ENCODE measurements around the gene GNG12. TPM values are rescaled to one million over a fixed set of nuclear protein-coding genes. Genes with fewer than 3 reads are reported as not detected.

The GNG12 gene
- total and polyA plus RNA-seq, 3 experiments from 2014 or later, result 0.71 to 0.77 TPM; not detected in 1

- ChIA-PET POLR2A (no interaction called here), CTCF (no interaction called here)
- H3K9me3 ChIP-seq (ENCODE audit: low read length), result no peaks in the 10 kb centered on the region
- no peaks in the 10 kb centered on the region for H3K4me1 Mint-ChIP-seq
- no peaks in the 10 kb centered on the region for H3K9me3 Mint-ChIP-seq
- H3K4me3 Mint-ChIP-seq, result no peak overlapping the region
- H3K4me1 ChIP-seq (ENCODE audit: insufficient read depth, low read length), result no peaks in the 10 kb centered on the region
- peaks cover 0 to 2% of the 10 kb centered on the region in 2 donors for H3K27me3 Mint-ChIP-seq
- no peak for DNase-seq
- H3K27me3 ChIP-seq (ENCODE audit: insufficient read depth, low read length, poor library complexity, severe bottlenecking), result no peaks in the 10 kb centered on the region
- peak overlapping the region in 1 of 8 donors; percentile 64 for H3K27ac Mint-ChIP-seq
- H3K27ac ChIP-seq (ENCODE audit: low read depth, low read length), result no peak overlapping the region
- no peaks in the 10 kb centered on the region for H3K36me3 ChIP-seq (ENCODE audit: insufficient read depth, low read length)
- H3K36me3 Mint-ChIP-seq, result no peaks in the 10 kb centered on the region
- H3K4me3 ChIP-seq (ENCODE audit: low read length), result no peak overlapping the region
These were observed 47.2 kb downstream of the GNG12 start for GRCh38 chr1:67785847-67786753.

- Histone ChIP-seq H3K4me3 (ENCODE audit: low read length) (no peak overlapping the region), H3K27me3 (ENCODE audit: insufficient read depth, low read length, poor library complexity, severe bottlenecking) (no peaks in the 10 kb centered on the region), H3K4me1 (ENCODE audit: insufficient read depth, low read length) (no peaks in the 10 kb centered on the region), H3K9me3 (ENCODE audit: low read length) (no peaks in the 10 kb centered on the region), H3K36me3 (ENCODE audit: insufficient read depth, low read length) (no peaks in the 10 kb centered on the region), H3K27ac (ENCODE audit: low read depth, low read length) (no peak overlapping the region)
- peaks cover 0 to 2% of the 10 kb centered on the region in 2 donors for H3K27me3 Mint-ChIP-seq
- ChIA-PET POLR2A (no interaction called here), CTCF (no interaction called here)
- H3K27ac Mint-ChIP-seq, result no peak overlapping the region
- H3K4me1 Mint-ChIP-seq, result no peaks in the 10 kb centered on the region
- no peak for DNase-seq
- no peaks in the 10 kb centered on the region for H3K9me3 Mint-ChIP-seq
- no peaks in the 10 kb centered on the region for H3K36me3 Mint-ChIP-seq
- no peak overlapping the region for H3K4me3 Mint-ChIP-seq
These were observed 48.6 kb downstream of the GNG12 start for GRCh38 chr1:67784545-67785186.

GRCh38 chr1:67780637-67781036, 52.6 kb downstream of the GNG12 start:
- H3K27me3 ChIP-seq (ENCODE audit: insufficient read depth, low read length, poor library complexity, severe bottlenecking), result no peaks in the 10 kb centered on the region
- DNase-seq, result no peak
- H3K4me1 ChIP-seq (ENCODE audit: insufficient read depth, low read length), result no peaks in the 10 kb centered on the region
- POLR2A ChIA-PET, result interaction anchor here (0.5 kb wide), 1 partner anchor 14 kb away, joined by 3 read pairs; no protein-coding TSS in a partner anchor
- Mint-ChIP-seq H3K27me3 (peaks cover 7% of the 10 kb centered on the region in 2 donors), H3K36me3 (no peaks in the 10 kb centered on the region), H3K4me1 (no peaks in the 10 kb centered on the region), H3K27ac (no peak overlapping the region), H3K9me3 (no peaks in the 10 kb centered on the region), H3K4me3 (no peak overlapping the region)
- no peaks in the 10 kb centered on the region for H3K9me3 ChIP-seq (ENCODE audit: low read length)
- CTCF ChIA-PET, result no interaction called here
- H3K27ac ChIP-seq (ENCODE audit: low read depth, low read length), result no peak overlapping the region
- H3K36me3 ChIP-seq (ENCODE audit: insufficient read depth, low read length), result no peaks in the 10 kb centered on the region
- H3K4me3 ChIP-seq (ENCODE audit: low read length), result no peak overlapping the region

GRCh38 chr1:67777440-67777839, 55.8 kb downstream of the GNG12 start:
- peaks cover 11 to 18% of the 10 kb centered on the region in 2 donors for H3K27me3 Mint-ChIP-seq
- no peaks in the 10 kb centered on the region for H3K4me1 Mint-ChIP-seq
- Histone ChIP-seq H3K27me3 (ENCODE audit: insufficient read depth, low read length, poor library complexity, severe bottlenecking) (no peaks in the 10 kb centered on the region), H3K4me1 (ENCODE audit: insufficient read depth, low read length) (no peaks in the 10 kb centered on the region), H3K27ac (ENCODE audit: low read depth, low read length) (no peak overlapping the region), H3K9me3 (ENCODE audit: low read length) (no peaks in the 10 kb centered on the region), H3K4me3 (ENCODE audit: low read length) (no peak overlapping the region), H3K36me3 (ENCODE audit: insufficient read depth, low read length) (no peaks in the 10 kb centered on the region)
- H3K27ac Mint-ChIP-seq, result no peak overlapping the region
- no peaks in the 10 kb centered on the region for H3K36me3 Mint-ChIP-seq
- H3K9me3 Mint-ChIP-seq, result no peaks in the 10 kb centered on the region
- ChIA-PET CTCF (interaction anchor here (0.9 kb wide), 1 partner anchor 11 kb away, joined by 3 read pairs; no protein-coding TSS in a partner anchor), POLR2A (no interaction called here)
- DNase-seq, result no peak
- H3K4me3 Mint-ChIP-seq, result no peak overlapping the region

GRCh38 chr1:67777016-67777415, 56.3 kb downstream of the GNG12 start:
- H3K27ac ChIP-seq (ENCODE audit: low read depth, low read length), result no peak overlapping the region
- Mint-ChIP-seq H3K4me1 (no peaks in the 10 kb centered on the region), H3K27ac (no peak overlapping the region), H3K9me3 (no peaks in the 10 kb centered on the region), H3K4me3 (no peak overlapping the region), H3K36me3 (no peaks in the 10 kb centered on the region), H3K27me3 (peaks cover 11 to 18% of the 10 kb centered on the region in 2 donors)
- H3K4me3 ChIP-seq (ENCODE audit: low read length), result no peak overlapping the region
- H3K4me1 ChIP-seq (ENCODE audit: insufficient read depth, low read length), result no peaks in the 10 kb centered on the region
- no peak for DNase-seq
- POLR2A ChIA-PET, result no interaction called here
- no peaks in the 10 kb centered on the region for H3K27me3 ChIP-seq (ENCODE audit: insufficient read depth, low read length, poor library complexity, severe bottlenecking)
- no peaks in the 10 kb centered on the region for H3K9me3 ChIP-seq (ENCODE audit: low read length)
- CTCF ChIA-PET, result interaction anchor here (0.9 kb wide), 1 partner anchor 11 kb away, joined by 3 read pairs; no protein-coding TSS in a partner anchor
- H3K36me3 ChIP-seq (ENCODE audit: insufficient read depth, low read length), result no peaks in the 10 kb centered on the region

GRCh38 chr1:67773462-67773861, 59.8 kb downstream of the GNG12 start:
- Mint-ChIP-seq H3K36me3 (no peaks in the 10 kb centered on the region), H3K27ac (no peak overlapping the region), H3K27me3 (peaks cover 15 to 41% of the 10 kb centered on the region in 2 donors), H3K9me3 (no peaks in the 10 kb centered on the region), H3K4me3 (no peak overlapping the region), H3K4me1 (no peaks in the 10 kb centered on the region)
- no peak for DNase-seq
- Histone ChIP-seq H3K36me3 (ENCODE audit: insufficient read depth, low read length) (no peaks in the 10 kb centered on the region), H3K27me3 (ENCODE audit: insufficient read depth, low read length, poor library complexity, severe bottlenecking) (no peaks in the 10 kb centered on the region), H3K27ac (ENCODE audit: low read depth, low read length) (no peak overlapping the region), H3K4me3 (ENCODE audit: low read length) (no peak overlapping the region), H3K4me1 (ENCODE audit: insufficient read depth, low read length) (no peaks in the 10 kb centered on the region), H3K9me3 (ENCODE audit: low read length) (no peaks in the 10 kb centered on the region)
- ChIA-PET POLR2A (no interaction called here), CTCF (interaction anchor here (2.2 kb wide), 1 partner anchor 14 kb away, joined by 6 read pairs; no protein-coding TSS in a partner anchor)

GRCh38 chr1:67771749-67772148, 61.5 kb downstream of the GNG12 start:
- Mint-ChIP-seq H3K4me3 (no peak overlapping the region), H3K27me3 (peaks cover 13 to 42% of the 10 kb centered on the region in 2 donors), H3K36me3 (no peaks in the 10 kb centered on the region), H3K9me3 (no peaks in the 10 kb centered on the region), H3K4me1 (no peaks in the 10 kb centered on the region), H3K27ac (no peak overlapping the region)
- Histone ChIP-seq H3K36me3 (ENCODE audit: insufficient read depth, low read length) (no peaks in the 10 kb centered on the region), H3K27me3 (ENCODE audit: insufficient read depth, low read length, poor library complexity, severe bottlenecking) (no peaks in the 10 kb centered on the region), H3K27ac (ENCODE audit: low read depth, low read length) (no peak overlapping the region), H3K4me1 (ENCODE audit: insufficient read depth, low read length) (no peaks in the 10 kb centered on the region), H3K4me3 (ENCODE audit: low read length) (no peak overlapping the region), H3K9me3 (ENCODE audit: low read length) (no peaks in the 10 kb centered on the region)
- DNase-seq, result no peak
- POLR2A ChIA-PET, result no interaction called here
- CTCF ChIA-PET, result no interaction called here

- H3K27me3 ChIP-seq (ENCODE audit: insufficient read depth, low read length, poor library complexity, severe bottlenecking), result no peaks in the 10 kb centered on the region
- no peak overlapping the region for H3K4me3 ChIP-seq (ENCODE audit: low read length)
- no peaks in the 10 kb centered on the region for H3K9me3 ChIP-seq (ENCODE audit: low read length)
- POLR2A ChIA-PET, result no interaction called here
- Mint-ChIP-seq H3K36me3 (no peaks in the 10 kb centered on the region), H3K9me3 (no peaks in the 10 kb centered on the region), H3K27ac (no peak overlapping the region), H3K4me1 (peaks cover 0 to 2% (median 1%) of the 10 kb centered on the region in 3 donors), H3K27me3 (peaks cover 13 to 44% of the 10 kb centered on the region in 2 donors), H3K4me3 (no peak overlapping the region)
- H3K4me1 ChIP-seq (ENCODE audit: insufficient read depth, low read length), result no peaks in the 10 kb centered on the region
- no peaks in the 10 kb centered on the region for H3K36me3 ChIP-seq (ENCODE audit: insufficient read depth, low read length)
- DNase-seq, result no peak
- H3K27ac ChIP-seq (ENCODE audit: low read depth, low read length), result no peak overlapping the region
- CTCF ChIA-PET, result interaction anchor here (1.0 kb wide), 1 partner anchor 11 kb away, joined by 6 read pairs; no protein-coding TSS in a partner anchor
These were observed 62.1 kb downstream of the GNG12 start for GRCh38 chr1:67771152-67771551.
